ENCODE data around the gene LACTBL1. TPM values are rescaled to one million over a fixed set of nuclear protein-coding genes. Genes with fewer than 3 reads are reported as not detected.

Gene LACTBL1
- total and polyA plus RNA-seq, 2 of the 8 experiments (the other 6 are each of a cell fraction or from before 2014, with no cell fraction given): not detected

GRCh38 chr1:23007106-23007505 lies 34.4 kb upstream of the LACTBL1 start:
- Histone ChIP-seq H3K4me2 (ENCODE audit: insufficient read depth in 1 of 2, low read depth in 2 of 2, low read length in 2 of 2) (no peak overlapping the region), H2BK15ac (ENCODE audit: low read length) (no peak overlapping the region), H3K4me3 (ENCODE audit: extremely low read depth in 1 of 4, insufficient read depth in 2 of 4, low read depth in 3 of 4, low read length in 4 of 4) (no peak overlapping the region), H4K20me1 (replicated peaks in 1 of 2; ENCODE audit: control insufficient read depth in 1 of 2, insufficient read depth in 2 of 2, low read length in 2 of 2) (no peaks in the 10 kb centered on the region), H3K9ac (replicated peaks in 1 of 4; ENCODE audit: extremely low read depth in 1 of 4, low read depth in 3 of 4, low read length in 3 of 4) (no peak overlapping the region), H3K56ac (replicated peaks; ENCODE audit: insufficient read length, low read depth, low read length) (no peak overlapping the region), H3K23me2 (ENCODE audit: low read depth, low read length) (no peaks in the 10 kb centered on the region), H3K23ac (ENCODE audit: insufficient read length) (no peak overlapping the region), H2AFZ (ENCODE audit: low read length) (no peak overlapping the region), H3K9me3 (ENCODE audit: insufficient read depth in 2 of 2, low read depth in 1 of 2, low read length in 1 of 2) (no peaks in the 10 kb centered on the region), H3K18ac (ENCODE audit: extremely low read depth, low read length) (no peak overlapping the region), H2BK12ac (ENCODE audit: low read depth, low read length) (no peak overlapping the region), H3K4ac (replicated peaks; ENCODE audit: insufficient read length, low read depth, low read length) (no peak overlapping the region), H2BK20ac (ENCODE audit: low read length) (no peak overlapping the region), H2BK120ac (replicated peaks; ENCODE audit: low read depth, low read length) (no peak overlapping the region), H3K27ac (ENCODE audit: low read depth, low read length) (no peak overlapping the region), H3K14ac (ENCODE audit: insufficient read length) (no peak overlapping the region), H4K8ac (ENCODE audit: extremely low read depth, insufficient read depth, low read length) (no peak overlapping the region), H3K36me3 (ENCODE audit: control insufficient read depth in 2 of 4, insufficient read depth in 4 of 4, low read length in 3 of 4) (no peaks in the 10 kb centered on the region), H3K27me3 (replicated peaks in 1 of 4; ENCODE audit: control insufficient read depth in 3 of 4, extremely low read depth in 1 of 4, insufficient read depth in 3 of 4, low read length in 3 of 4) (no peaks in the 10 kb centered on the region), H3K79me1 (ENCODE audit: low read depth, low read length) (no peaks in the 10 kb centered on the region), H4K91ac (replicated peaks; ENCODE audit: insufficient read length, low read length) (no peak overlapping the region), H4K5ac (ENCODE audit: insufficient read length, low read depth, low read length) (no peak overlapping the region), H2BK5ac (ENCODE audit: low read depth, low read length) (no peak overlapping the region), H2AK5ac (ENCODE audit: low read depth, low read length) (no peak overlapping the region), H3K4me1 (replicated peaks in 1 of 4; ENCODE audit: control insufficient read depth in 3 of 4, insufficient read depth in 4 of 4, low read length in 3 of 4) (no peaks in the 10 kb centered on the region), H3K79me2 (ENCODE audit: control insufficient read depth in 1 of 2, insufficient read depth in 2 of 2, low read length in 2 of 2) (no peaks in the 10 kb centered on the region)
- 87% methylated on average over 4 of the region's 4 CpGs; no CpG with 5 or more reads in 1 of the 2 experiments for WGBS, 2 experiments (ENCODE audit: extremely low coverage in 1 of 2, insufficient coverage in 1 of 2, insufficient read length in 1 of 2, insufficient replicate concordance in 2 of 2, low coverage in 1 of 2, low lambda C conversion rate in 2 of 2, missing lambda C conversion rate in 1 of 2)
- ChIA-PET POLR2A (ENCODE audit: partially characterized antibody) (interaction anchor here (0.6 to 1.3 kb wide), 2 partner anchors 13 to 14 kb away, joined by 4 read pairs; no protein-coding TSS in a partner anchor), CTCF (ENCODE audit: partially characterized antibody) (interaction anchor here (1.0 kb wide), 1 partner anchor 295 kb away, joined by 3 read pairs; no protein-coding TSS in a partner anchor)
- FAIRE-seq (no peak), DNase-seq (ENCODE audit: low read depth in 1 of 2, low spot score in 2 of 2) (no peak)
- TF ChIP-seq SIRT6 (IDR thresholded peaks at IDR 0.05; ENCODE audit: low read length) (no peak), E2F6 (IDR thresholded peaks at IDR 0.05) (no peak), RXRA (IDR thresholded peaks at IDR 0.05; ENCODE audit: insufficient read depth, low read depth, low read length) (no peak), CBX5 (IDR thresholded peaks at IDR 0.05; ENCODE audit: low read depth, low read length) (no peak), BRCA1 (IDR thresholded peaks at IDR 0.05; ENCODE audit: low read depth, low read length) (no peak), CHD2 (IDR thresholded peaks at IDR 0.05; ENCODE audit: low read length) (no peak), NANOG (IDR thresholded peaks at IDR 0.05; ENCODE audit: insufficient read depth, low read depth, low read length, poor library complexity, severe bottlenecking) (no peak), SIX5 (IDR thresholded peaks at IDR 0.05; ENCODE audit: low read depth, low read length) (no peak), CTBP2 (IDR thresholded peaks at IDR 0.05; ENCODE audit: borderline replicate concordance, insufficient read depth, insufficient read length, low read length) (no peak)

Measured in H1 (cell line).